Lower leg skin (tissue), 4 donors: ENCODE results near the gene ILKAP. TPM values are rescaled to one million over a fixed set of nuclear protein-coding genes. Genes with fewer than 3 reads are reported as not detected.

Source experiments
- DNase-seq, 2 donors: peaks; one replicate each; pipeline ENCODE4 v3.0.0-alpha.2; 2019; ENCODE audit warnings: low spot score in 2 of 2
- H3K4me3 ChIP-seq: fragments of 200-600 bp; sonication (generic); 2 replicates; pipeline ENCODE4 v1.5.1; 2017; ENCODE audit warnings: mild to moderate bottlenecking, low read depth; ENCODE audit not compliant: poor library complexity, severe bottlenecking
- POLR2A ChIP-seq, 2 donors: fragments of 450-650 bp; IDR thresholded peaks; one replicate each; pipeline ENCODE4 v1.6.1; 2016 to 2017; ENCODE audit warnings: antibody characterized with exemption in 2 of 2, mild to moderate bottlenecking in 1 of 2, moderate library complexity in 1 of 2
- WGBS, 2 donors: methylation state at CpG; one replicate each; pipeline ENCODE4 v1.1.5; 2018; 5-methylcytosine and 5-hydroxymethylcytosine counted together
- intact Hi-C: fragments of 100-400 bp; cut with DNase I; formaldehyde crosslinking; loops from one replicate; pipeline ENCODE4 v1.15.0; 2023; ENCODE audit warnings: low total_unique reads
- total RNA-seq, 4 donors: library from RNA; depleted of rRNA; stranded (reverse); fragments of >200 nt; gene quantifications; one replicate each; pipeline ENCODE4 v1.1.0, GENCODE V29; 2016
- TF ChIP-seq, protein P1 (sequence below), 3 donors: fragments of 450-650 bp; IDR thresholded peaks; one replicate each; pipeline ENCODE4 v1.5.1; 2016; ENCODE audit warnings: antibody characterized with exemption in 3 of 3, mild to moderate bottlenecking in 3 of 3, moderate library complexity in 2 of 3

The ILKAP gene
- total RNA-seq, 4 donors from 2014 or later = 22.8 to 73.5 (median 32.1) TPM

DNA sequence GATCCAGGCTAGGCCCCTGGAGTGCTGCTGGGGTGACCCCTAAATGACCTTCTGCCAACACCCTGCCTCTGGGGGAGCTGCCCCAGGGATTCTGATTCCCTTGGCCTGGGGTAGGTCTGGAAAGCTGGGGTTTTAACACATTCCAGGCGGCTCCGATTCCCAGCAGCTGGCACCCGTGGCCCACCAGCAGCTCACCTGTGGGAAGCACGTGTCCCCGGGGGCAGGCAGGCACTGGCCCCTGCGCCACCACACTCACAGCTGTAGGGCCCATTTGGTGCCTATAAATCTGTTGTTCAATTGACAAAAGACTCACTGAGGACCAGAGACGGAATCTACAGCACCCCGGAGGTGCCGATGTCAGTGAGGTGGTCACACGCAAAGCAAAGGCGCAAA lies 69.1 kb downstream of the ILKAP start:
- H3K4me3 ChIP-seq = no peak overlapping the region
- intact Hi-C loops = no loop called here
- DNase-seq = no peak
- TF ChIP-seq, protein P1, sequence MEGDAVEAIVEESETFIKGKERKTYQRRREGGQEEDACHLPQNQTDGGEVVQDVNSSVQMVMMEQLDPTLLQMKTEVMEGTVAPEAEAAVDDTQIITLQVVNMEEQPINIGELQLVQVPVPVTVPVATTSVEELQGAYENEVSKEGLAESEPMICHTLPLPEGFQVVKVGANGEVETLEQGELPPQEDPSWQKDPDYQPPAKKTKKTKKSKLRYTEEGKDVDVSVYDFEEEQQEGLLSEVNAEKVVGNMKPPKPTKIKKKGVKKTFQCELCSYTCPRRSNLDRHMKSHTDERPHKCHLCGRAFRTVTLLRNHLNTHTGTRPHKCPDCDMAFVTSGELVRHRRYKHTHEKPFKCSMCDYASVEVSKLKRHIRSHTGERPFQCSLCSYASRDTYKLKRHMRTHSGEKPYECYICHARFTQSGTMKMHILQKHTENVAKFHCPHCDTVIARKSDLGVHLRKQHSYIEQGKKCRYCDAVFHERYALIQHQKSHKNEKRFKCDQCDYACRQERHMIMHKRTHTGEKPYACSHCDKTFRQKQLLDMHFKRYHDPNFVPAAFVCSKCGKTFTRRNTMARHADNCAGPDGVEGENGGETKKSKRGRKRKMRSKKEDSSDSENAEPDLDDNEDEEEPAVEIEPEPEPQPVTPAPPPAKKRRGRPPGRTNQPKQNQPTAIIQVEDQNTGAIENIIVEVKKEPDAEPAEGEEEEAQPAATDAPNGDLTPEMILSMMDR (IDR thresholded peaks at IDR 0.05) = no peak
- WGBS, 2 donors = 93 to 98% methylated on average over 7 to 11 of the region's 11 CpGs

DNA sequence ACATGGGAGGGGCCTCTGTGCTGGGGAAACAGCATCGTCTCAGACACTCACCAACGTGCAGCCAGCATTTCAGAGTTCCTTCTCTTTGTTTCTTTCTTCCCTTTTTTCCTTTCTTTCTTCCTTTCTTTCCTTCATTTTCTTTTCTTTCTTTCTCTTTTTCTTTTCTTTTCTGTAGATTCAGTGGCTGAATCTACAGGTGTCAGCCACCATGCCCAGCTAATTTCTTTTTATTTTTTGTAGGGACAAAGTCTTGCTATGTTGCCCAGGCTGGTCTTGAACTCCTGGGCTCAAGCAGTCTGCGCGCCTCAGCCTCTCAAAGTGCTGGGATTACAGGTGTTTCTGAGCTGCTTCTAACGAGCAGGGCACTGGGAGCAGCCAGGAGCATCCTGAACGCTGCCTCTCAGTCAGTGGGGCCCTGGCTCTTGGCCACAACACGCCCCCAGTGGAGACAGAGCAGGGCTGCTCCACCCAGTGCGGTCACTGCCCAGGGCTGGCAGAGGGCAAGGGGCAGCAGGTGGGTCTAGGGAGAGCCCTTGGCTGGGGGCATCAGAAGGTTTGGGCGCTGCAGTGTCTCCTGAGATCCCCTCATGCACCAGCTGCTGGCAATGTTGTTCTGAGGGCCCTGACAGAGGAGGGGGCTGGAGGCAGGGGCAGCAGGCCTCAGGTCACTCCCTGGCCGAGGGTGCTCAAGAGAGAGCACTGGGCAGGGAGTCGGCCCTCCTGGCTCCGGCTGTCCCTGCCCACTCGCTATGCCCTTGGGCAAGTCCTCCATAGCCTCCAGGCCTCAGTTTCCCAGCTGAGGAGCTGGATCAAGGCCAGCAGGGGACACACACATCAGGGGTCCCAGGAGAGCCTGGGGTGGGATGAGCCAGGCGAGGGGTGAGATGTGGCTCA lies 69.7 kb downstream of the ILKAP start:
- H3K4me3 ChIP-seq = no peak overlapping the region
- no peak for TF ChIP-seq POLR2A (IDR thresholded peaks at IDR 0.05)
- TF ChIP-seq, protein P1 (IDR thresholded peaks at IDR 0.05) = no peak
- intact Hi-C loops = no loop called here
- DNase-seq = no peak
- WGBS, 2 donors = 73 to 76% methylated on average over 14 of the region's 14 CpGs

DNA sequence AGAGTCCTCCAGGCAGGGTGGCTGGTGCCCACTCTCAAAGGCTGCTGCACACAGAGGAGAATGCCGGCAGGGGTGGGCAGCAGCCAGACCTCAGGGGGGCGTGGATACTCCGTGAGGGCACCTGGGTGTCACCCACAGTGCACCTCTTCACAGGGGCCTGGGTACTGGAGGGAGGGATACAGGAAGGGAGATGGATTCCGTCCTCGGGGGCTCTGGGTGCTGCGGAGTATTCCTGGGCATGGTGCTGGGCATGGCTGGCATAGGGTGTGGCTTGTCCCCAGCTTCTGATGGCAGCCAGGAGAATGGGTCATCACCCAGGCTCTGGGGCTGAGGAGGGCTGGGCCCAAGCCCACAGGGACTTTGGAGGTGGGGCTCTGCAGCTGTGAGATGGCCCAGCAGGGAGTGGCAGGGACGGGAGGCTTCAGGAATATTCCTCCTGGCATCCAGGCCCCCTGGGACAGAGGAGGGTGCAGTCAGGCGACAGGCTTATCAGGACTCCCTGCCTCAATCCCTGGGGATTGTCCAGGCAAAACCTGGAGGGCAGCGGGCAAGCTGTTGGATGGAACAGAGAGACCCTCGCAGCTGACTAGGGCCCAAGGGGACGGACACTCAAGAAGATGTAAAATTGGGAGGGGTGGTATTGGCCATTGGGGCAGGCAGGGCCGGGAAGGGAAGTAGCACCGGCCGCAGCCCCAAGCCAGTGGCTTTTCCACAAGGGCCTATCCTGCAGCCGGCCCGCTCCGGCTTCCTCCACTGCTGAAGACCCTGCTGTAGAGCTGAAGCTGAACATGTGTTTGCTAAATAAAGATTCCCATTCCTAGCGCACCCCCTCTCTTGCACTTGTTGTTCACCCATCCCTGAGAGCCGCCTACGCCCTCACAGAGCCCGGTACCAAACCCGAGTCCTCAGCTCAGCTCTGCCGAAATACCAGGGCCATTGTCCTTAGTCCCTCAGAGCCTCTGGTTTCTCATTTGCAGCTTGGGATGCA lies 70.7 kb downstream of the ILKAP start:
- DNase-seq = no peak
- intact Hi-C loops = no loop called here
- H3K4me3 ChIP-seq = no peak overlapping the region
- 87 to 90% methylated on average over 23 of the region's 23 CpGs for WGBS, 2 donors
- TF ChIP-seq, protein P1 (IDR thresholded peaks at IDR 0.05) = no peak
- TF ChIP-seq POLR2A (IDR thresholded peaks at IDR 0.05) = no peak

DNA sequence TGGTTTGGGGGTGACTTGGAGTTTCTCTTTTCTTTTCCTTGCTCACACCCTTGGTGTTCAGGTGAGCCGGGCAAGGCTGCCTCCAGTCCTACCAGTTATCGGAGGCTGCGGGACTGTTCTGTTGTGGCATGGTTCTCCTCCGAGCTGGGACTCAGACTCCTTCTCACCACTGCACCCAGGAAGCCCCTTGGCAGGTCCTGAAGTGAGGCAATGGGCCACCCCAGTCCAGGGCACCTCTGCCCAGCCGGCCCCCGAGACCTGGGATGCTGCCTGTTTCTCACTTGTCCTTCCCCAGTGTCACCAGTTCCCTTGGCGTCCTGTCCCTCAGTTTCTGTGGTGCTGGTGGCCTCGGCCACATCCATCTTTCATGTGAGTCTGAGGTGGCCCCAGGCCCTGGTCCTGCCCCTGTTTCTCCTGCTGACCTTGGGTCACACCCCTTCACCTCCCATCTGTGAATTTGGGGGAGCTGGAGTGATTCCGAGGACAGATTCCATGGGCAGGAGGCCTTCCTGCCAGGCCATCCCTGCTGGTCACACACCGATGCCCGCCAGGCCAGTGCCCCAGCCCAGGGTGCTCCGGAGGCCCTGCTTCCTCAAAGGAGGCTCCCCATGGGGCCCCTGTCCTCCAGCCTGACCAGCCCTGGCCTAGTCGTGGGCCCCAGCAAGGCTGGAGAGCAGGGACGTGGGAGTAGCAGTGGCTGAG lies 71.6 kb downstream of the ILKAP start:
- TF ChIP-seq POLR2A (IDR thresholded peaks at IDR 0.05) = no peak
- TF ChIP-seq, protein P1 (IDR thresholded peaks at IDR 0.05) = no peak
- 93 to 94% methylated on average over 12 to 14 of the region's 14 CpGs for WGBS, 2 donors
- no peak for DNase-seq
- intact Hi-C loops = no loop called here
- H3K4me3 ChIP-seq = no peak overlapping the region
